ENCODE results near the gene LPP.
"Not testable (repeated sequence)": the region's sequence is repeated elsewhere in the genome, so short reads cannot be mapped to it uniquely, and the experiment has no call there.

Gene LPP

GRCh38 chr3:188695241-188695640 lies 541.3 kb downstream of the LPP start:
- DNase-seq, result no peak

DNA sequence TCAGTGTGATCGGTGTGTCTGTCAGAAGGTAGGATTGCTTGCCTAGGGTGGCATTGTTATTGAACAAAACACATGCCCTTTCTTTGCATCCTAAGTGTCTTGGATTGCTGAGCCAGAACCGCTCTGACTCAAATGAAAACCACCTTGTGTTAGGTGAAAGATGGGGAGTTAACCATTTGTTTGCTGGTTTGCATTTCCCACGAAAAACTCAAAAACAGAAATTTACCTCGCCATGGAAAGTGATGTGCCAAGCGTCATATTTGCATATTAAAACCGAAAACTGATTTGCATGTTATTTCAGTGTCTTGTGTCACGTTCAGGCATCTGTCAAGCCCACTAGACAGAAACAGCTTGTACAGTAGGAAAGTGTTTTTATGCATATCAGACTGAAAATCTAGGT lies 543.2 kb downstream of the LPP start:
- no peak for DNase-seq

DNA sequence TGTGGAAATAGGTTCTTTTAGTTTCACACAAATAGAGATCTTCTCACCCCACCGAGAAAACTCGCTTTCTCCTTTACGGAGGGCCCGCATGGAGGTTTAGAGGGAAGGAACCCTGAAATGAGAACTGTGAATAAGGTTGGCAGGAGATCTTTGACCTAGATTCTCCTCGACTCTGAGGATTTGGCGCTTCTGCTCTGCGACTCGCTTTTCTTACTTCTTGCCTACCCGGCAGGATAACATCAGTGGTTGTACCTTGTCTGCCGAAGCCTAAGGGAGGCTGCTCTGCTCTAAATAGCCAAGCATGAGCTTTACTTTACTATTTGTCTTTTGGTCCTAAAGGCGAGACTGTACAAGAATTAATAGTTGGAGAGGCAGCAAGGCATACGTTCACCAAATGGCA lies 544.5 kb downstream of the LPP start:
- no peak for DNase-seq

DNA sequence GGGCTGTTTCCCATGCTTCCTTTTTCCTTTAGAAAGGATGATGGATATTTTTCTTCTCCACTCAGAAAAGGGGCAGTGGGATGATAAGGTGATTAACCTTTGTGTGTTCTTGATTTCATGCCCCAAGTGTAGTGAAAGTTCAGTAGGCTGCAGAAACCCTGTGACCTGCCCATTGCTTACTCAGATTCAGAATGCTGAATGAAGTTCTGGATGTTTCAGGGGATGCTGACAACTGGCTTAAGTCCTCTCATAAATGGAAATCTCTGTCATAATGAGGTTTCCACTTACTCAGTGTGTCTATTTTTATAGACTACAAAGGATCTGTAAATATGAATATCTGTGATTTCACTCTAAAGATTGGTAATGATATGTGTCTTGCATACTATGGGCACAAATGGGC lies 546.5 kb downstream of the LPP start:
- no peak for DNase-seq

DNA sequence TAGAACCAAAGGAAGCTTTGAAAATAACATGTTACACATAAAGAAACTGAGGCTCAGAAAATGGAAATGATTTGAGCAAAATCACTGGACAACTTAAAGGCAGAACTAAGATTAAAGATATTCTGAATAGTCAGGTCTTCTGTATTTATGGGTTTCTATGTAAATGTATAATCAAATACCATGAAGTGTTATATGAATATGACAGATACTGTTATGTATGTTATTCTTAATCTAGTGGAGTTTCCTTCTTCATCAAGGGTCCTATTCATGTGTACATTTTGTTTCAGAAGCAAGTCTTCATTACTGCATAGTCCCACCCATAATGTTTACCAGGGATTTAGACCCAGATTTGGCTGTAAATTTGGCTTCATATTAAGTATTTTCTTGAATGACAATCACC lies 547.0 kb downstream of the LPP start:
- DNase-seq, result no peak

DNA sequence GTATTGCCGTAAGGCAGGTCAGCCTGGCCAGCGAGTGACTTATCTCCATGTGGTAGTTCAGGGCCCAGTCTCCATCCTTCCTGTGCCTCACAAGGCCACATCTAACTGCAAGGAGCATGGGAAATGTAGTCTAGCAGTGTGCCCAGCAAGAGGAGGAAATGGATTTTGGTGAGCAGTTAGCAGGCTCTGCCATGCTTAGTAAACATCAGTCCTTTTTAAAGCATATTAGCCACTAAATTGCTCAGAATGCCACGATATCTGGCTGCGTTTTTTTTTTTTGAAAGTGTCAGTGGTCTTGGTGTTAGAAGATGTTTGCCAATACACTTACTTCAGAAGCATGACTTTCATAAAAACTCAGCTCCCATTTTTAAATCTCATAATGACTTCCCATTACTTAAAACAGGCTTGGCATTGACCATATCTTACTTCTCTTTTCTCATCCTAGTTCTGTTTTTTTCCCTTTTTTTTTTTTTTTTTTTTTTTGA lies 547.6 kb downstream of the LPP start:
- peak in 3 of 56 donors; percentile 9 to 21 (median 17) for DNase-seq

DNA sequence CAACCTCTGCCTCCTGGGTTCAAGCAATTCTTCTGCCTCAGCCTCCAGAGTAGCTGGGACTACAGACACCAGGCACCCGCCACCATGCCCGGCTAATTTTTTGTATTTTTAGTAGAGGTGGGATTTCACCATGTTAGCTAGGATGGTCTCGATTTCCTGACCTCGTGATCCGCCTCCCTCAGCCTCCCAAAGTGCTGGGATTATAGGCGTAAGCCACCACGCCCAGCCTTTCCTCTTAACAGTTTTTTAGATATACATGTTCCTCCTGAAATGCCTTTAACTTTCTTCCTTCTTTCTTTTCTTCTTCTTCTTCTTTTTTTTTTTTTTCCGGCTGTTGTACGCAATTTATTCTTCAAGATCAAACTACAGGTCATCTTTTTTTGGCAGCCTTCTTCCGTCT lies 548.1 kb downstream of the LPP start:
- not testable (repeated sequence) for DNase-seq

DNA sequence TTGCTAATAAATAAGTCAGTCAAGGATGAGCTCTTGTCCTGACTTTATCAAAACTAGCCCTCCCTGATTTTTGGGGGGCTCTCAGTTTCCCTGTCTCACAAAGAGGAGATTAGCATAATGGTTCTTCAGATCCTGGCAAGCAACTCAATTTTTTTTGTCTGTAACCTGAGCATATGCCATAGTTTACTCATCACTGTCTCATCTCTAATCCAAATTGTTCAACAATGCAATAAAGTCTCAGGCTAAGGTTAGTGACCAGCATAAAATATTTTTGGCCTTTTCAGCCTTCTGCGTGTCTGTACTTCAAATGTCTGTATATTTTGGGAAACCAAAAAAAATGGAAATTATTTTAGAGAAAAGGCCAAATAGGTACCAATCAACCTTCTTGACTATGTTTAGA lies 552.2 kb downstream of the LPP start:
- no peak for DNase-seq

GRCh38 chr3:188706599-188706998 lies 552.6 kb downstream of the LPP start:
- no peak for DNase-seq

GRCh38 chr3:188707381-188708288 lies 553.7 kb downstream of the LPP start:
- DNase-seq, result no peak

GRCh38 chr3:188711881-188712247 lies 557.9 kb downstream of the LPP start:
- DNase-seq, result no peak

DNA sequence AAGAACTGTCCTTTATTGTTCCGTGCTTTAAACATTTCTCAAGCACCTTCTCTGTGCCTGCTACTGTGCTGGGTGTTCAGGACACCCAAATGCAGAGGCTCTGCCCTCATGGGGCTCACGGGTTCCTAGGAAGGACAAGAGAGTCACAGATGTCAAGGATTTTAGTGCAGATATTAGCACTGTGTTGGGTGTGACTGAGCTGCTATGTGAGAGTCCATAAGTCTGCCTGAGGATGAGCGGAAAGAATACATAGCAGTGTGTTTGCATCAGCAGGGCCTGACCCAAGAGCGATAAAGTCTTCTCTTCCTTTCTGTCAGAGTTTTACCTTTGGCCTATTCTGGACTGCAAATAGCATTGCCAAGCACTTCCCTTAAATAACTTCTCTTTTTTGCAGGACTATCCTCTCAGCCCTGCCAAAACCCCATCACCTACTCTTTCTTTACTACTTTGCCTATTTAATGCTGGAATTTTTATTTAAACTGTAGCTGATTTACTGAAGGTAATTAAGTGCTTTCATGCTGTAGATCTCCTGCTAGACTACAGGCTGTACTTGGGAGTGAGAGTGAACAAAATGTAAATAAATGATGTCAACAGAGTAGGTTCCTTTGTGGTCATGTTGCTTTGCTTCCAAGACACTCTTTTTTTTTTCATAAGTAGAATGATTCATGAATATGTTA lies 558.4 kb downstream of the LPP start:
- DNase-seq, result no peak

- no peak for DNase-seq
Measured at GRCh38 chr3:188712991-188713390, 559.0 kb downstream of the LPP start.

DNA sequence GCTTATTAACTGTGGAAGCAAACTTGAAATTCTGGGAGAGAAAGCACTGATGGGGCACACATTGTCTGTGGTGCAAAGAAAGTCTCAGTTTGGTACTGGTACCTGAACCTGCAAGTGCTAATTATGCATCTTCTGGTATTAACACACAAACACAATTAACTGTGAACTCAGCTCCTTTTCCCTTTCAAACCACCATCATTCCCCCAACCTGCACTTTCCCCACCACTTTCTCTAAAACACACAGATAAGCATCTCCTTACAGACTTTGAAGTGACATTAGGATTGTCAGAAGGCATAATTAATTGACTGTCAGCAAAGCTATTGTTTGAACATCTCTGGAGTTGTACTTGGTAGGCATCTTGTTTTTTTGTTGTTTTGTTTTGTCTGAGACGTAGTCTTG lies 565.6 kb downstream of the LPP start:
- no peak for DNase-seq

DNA sequence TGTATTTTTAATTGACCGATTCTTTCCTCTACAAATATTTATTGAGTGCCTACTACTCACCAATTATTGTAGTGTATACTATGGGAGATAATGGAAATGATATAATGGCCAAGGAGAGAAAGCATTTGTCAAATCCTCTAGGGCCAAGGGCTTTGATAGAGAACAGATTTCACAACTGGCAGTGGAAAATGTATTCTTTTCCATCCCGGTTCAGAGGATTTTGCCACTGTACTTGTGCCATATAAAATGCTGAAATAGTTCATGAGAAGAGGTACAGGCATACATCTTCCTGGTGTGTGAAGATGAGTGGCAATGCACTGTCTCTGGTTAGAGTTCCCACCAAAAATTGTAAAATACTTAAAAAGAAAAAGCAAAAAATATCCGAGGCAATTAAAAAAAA lies 566.3 kb downstream of the LPP start:
- no peak for DNase-seq

- no peak for DNase-seq
Measured at GRCh38 chr3:188720636-188721035, 566.7 kb downstream of the LPP start.

GRCh38 chr3:188721312-188721711 lies 567.4 kb downstream of the LPP start:
- DNase-seq, result no peak

DNA sequence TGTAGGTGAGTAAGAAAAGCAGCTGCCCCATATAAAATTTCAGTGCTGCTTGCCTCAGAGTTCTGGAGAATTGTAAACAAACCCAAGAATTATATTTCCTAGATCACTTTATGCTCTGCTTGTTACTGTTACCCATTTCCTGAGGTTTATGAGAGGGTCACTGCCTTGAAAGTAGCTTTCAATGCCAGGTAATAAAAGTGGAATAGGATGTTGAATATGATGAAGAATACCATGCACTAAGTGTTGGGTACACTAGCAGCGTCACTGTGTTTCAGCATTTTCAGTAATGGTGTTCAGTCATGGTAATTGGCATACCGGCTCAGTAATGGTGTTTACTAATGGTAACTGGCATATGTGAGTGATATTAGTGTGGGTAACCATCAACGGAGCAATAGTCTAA lies 568.0 kb downstream of the LPP start:
- no peak for DNase-seq

DNA sequence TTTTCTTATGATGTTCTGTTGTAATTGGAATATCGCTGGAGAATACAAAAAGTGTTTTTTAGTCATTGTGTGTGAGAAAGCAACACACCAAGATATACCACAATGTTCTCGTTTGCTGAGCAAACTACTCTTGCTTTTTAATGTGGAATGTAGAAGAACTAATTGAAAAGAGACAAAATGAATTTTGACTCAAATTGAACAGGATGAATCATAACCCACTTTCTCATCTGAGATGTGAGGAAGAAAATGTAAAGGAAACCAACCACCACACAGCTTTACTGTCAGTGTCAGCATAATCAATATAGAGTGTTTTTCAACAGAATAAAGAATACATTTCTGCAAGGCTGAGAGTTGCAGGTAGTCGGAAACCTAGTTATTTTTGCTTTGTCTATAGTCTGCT lies 569.0 kb downstream of the LPP start:
- DNase-seq, result no peak

DNA sequence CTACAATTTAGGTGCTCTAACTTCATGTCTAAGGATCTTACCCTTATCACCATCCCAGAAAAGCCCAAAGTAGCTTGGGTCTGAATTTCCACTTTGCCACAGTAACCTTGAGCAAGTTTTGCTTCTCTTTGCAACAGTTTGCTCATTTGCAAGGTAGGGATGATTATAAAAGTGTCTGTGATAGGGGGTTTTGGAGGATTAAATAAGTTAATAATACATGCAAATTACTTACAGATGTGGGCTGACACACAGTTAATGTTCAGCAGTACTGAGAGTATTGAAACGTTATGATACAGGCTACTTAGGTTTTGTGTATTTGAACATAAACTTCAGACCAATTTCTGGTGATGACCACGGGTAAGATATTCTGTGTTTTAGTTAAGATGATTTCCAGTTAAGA lies 573.1 kb downstream of the LPP start:
- no peak for DNase-seq

- no peak for DNase-seq
Measured at GRCh38 chr3:188728371-188728896, 574.5 kb downstream of the LPP start.

DNA sequence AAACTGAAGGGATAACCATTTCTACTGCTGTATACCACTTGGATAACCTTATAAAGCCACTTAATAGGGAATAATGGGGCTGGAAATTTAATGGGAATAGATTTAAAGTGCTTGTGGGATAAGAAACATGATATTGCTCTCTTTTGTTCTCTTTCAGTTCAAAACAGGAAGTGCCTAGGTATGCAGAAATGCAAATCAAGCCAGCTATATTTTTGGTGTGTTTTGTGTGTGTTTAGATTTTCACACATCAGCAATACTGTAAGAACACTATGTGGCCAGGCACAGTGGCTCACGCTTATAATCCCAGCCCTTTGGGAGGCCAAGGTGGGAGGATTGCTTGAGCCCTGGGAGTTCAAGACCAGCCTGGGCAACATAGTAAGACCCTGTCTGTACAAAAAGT lies 575.5 kb downstream of the LPP start:
- no peak for DNase-seq

DNA sequence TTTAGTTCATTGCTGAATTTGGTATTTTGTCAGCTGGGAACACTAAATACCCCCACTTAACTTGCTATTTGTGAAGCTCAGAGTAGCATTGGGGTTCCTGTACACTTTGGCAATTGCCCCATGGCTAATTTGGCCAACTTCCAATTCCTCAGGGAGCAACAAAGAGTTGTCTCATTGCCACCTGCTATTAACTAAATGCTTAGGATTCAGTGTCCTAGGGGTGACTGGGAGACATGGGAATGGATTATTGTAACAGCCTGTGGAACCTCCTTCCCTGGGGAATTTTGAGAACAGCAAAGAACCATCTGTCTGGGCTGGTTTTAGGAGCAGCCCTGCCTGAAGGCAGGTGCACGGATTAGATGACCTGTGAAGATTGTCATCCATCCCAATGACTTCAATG lies 580.4 kb downstream of the LPP start:
- peak in 7 of 56 donors; percentile 1 to 25 (median 9) for DNase-seq

Measured in amygdala (tissue), 56 donors.